22Rv1 (cell line): ENCODE results near the gene RTP2.

Experiments
- CTCF ChIP-seq: fragments of 450-650 bp; IDR thresholded peaks from 2 replicates; pipeline ENCODE4 v1.5.1; 2017; ENCODE audit warnings: mild to moderate bottlenecking
- ZFX ChIP-seq: fragments of 450-650 bp; IDR thresholded peaks from 2 replicates; pipeline ENCODE4 v1.6.1; 2017; ENCODE audit warnings: antibody characterized with exemption, borderline replicate concordance

- no peak for TF ChIP-seq CTCF
- no peak for TF ChIP-seq ZFX
Measured at GRCh38 chr3:187651282-187651681, 51.1 kb downstream of the RTP2 start.
